HG02870 (cell line): ENCODE measurements around the gene KCNJ16.

Source experiments
- ATAC-seq: cut with Tn5 transposase; IDR thresholded peaks from one replicate; pipeline ENCODE4 v1.9.1; 2021; ENCODE audit warnings: mild to moderate bottlenecking, moderate library complexity; ENCODE audit not compliant: unreplicated experiment

Gene KCNJ16

GRCh38 chr17:70168044-70168976 is 93.3 kb downstream of the KCNJ16 start:
- peak; percentile 15 for ATAC-seq

- ATAC-seq = peak; percentile 96
Measured at GRCh38 chr17:70168977-70169708, 94.1 kb downstream of the KCNJ16 start, which contains the start of gene KCNJ2. Gene KCNJ2, plus strand, starts transcription at chr17:70169532. Its CDS starts 5,508 bp downstream, at chr17:70175040.

GRCh38 chr17:70169709-70170597 is 94.9 kb downstream of the KCNJ16 start:
- no peak for ATAC-seq

GRCh38 chr17:70171159-70171558 is 96.1 kb downstream of the KCNJ16 start:
- no peak for ATAC-seq

- ATAC-seq = no peak
Measured at GRCh38 chr17:70172449-70172848, 97.4 kb downstream of the KCNJ16 start.

- ATAC-seq = no peak
Measured at GRCh38 chr17:70172923-70173322, 97.9 kb downstream of the KCNJ16 start.

GRCh38 chr17:70173681-70174080 is 98.7 kb downstream of the KCNJ16 start:
- no peak for ATAC-seq

- ATAC-seq = no peak
Measured at GRCh38 chr17:70181376-70181775, 106.4 kb downstream of the KCNJ16 start.

GRCh38 chr17:70181866-70182265 is 106.8 kb downstream of the KCNJ16 start:
- ATAC-seq = no peak

GRCh38 chr17:70183508-70183907 is 108.5 kb downstream of the KCNJ16 start:
- no peak for ATAC-seq

- ATAC-seq = no peak
Measured at GRCh38 chr17:70184207-70184606, 109.2 kb downstream of the KCNJ16 start.

- ATAC-seq = no peak
Measured at GRCh38 chr17:70184770-70185169, 109.7 kb downstream of the KCNJ16 start.
